ENCODE data around the gene CEND1.

CEND1 gene

GRCh38 chr11:762421-763072, 27.3 kb downstream of the CEND1 start:
- peak; percentile 38 for TF ChIP-seq CTCF (IDR thresholded peaks at IDR 0.05; ENCODE audit: insufficient read depth, missing control alignments)
- no peak for FAIRE-seq
- DNase-seq (ENCODE audit: insufficient read length, low spot score): no peak

GRCh38 chr11:761526-762108, 28.3 kb downstream of the CEND1 start:
- no peak for TF ChIP-seq CTCF (IDR thresholded peaks at IDR 0.05; ENCODE audit: insufficient read depth, missing control alignments)
- DNase-seq (ENCODE audit: insufficient read length, low spot score): no peak
- no peak for FAIRE-seq

- no peak for TF ChIP-seq CTCF (IDR thresholded peaks at IDR 0.05; ENCODE audit: insufficient read depth, missing control alignments)
- DNase-seq (ENCODE audit: insufficient read length, low spot score) (no peak), FAIRE-seq (no peak)
Measured at GRCh38 chr11:760236-760635, 29.7 kb downstream of the CEND1 start.

- no peak for TF ChIP-seq CTCF (IDR thresholded peaks at IDR 0.05; ENCODE audit: insufficient read depth, missing control alignments)
- FAIRE-seq (no peak), DNase-seq (ENCODE audit: insufficient read length, low spot score) (no peak)
Measured at GRCh38 chr11:749731-750130, 40.2 kb downstream of the CEND1 start.

- TF ChIP-seq CTCF (IDR thresholded peaks at IDR 0.05; ENCODE audit: insufficient read depth, missing control alignments): no peak
Measured at GRCh38 chr11:748007-748359, 41.9 kb downstream of the CEND1 start.

GRCh38 chr11:747158-748006, 42.5 kb downstream of the CEND1 start, which contains the start of gene TALDO1:
Gene TALDO1 (plus strand): TSS chr11:747464. CDS start chr11:747482, 18 bp downstream.
- DNase-seq (ENCODE audit: insufficient read length, low spot score): peak; percentile 65
- no peak for FAIRE-seq
- TF ChIP-seq CTCF (IDR thresholded peaks at IDR 0.05; ENCODE audit: insufficient read depth, missing control alignments): no peak

More at GRCh38 chr11:748007-748359, 41.9 kb downstream of the CEND1 start:
- FAIRE-seq (no peak), DNase-seq (ENCODE audit: insufficient read length, low spot score) (no peak)
